HepG2 (cell line): ENCODE measurements around the gene UBXN1. TPM values are rescaled to one million over a fixed set of nuclear protein-coding genes. Genes with fewer than 3 reads are reported as not detected.
A peak's percentile ranks its signal among the peaks of the same experiment; 100 is the strongest.

Experiments
- CAMTA2 ChIP-seq: sonication (generic); formaldehyde crosslinking; IDR thresholded peaks from 2 replicates; pipeline ENCODE4 v1.4.0; 2020; ENCODE audit warnings: mild to moderate bottlenecking, missing genetic modification reagents, borderline replicate concordance
- GATAD2A ChIP-seq: IDR thresholded peaks from 2 replicates; pipeline ENCODE4 v1.6.1; 2016
- GPN1 ChIP-seq: sonication (generic); formaldehyde crosslinking; IDR thresholded peaks from 2 replicates; pipeline ENCODE4 v1.5.1; 2020; ENCODE audit warnings: missing genetic modification reagents, borderline replicate concordance
- GZF1 ChIP-seq: sonication (generic); formaldehyde crosslinking; IDR thresholded peaks from 2 replicates; pipeline ENCODE4 v1.5.1; 2020; ENCODE audit warnings: mild to moderate bottlenecking, missing genetic modification reagents
- HINFP ChIP-seq: sonication (generic); formaldehyde crosslinking; IDR thresholded peaks from 2 replicates; pipeline ENCODE4 v1.4.0; 2020; ENCODE audit warnings: low read depth, mild to moderate bottlenecking, missing genetic modification reagents
- HMG20A ChIP-seq: IDR thresholded peaks from 2 replicates; pipeline ENCODE4 v1.6.1; 2016; ENCODE audit warnings: borderline replicate concordance
- HMGXB3 ChIP-seq: sonication (generic); formaldehyde crosslinking; IDR thresholded peaks from 2 replicates; pipeline ENCODE4 v1.4.0; 2020; ENCODE audit warnings: missing genetic modification reagents, borderline replicate concordance
- IKZF4 ChIP-seq: sonication (generic); formaldehyde crosslinking; IDR thresholded peaks from 2 replicates; pipeline ENCODE4 v1.5.1; 2020; ENCODE audit warnings: borderline replicate concordance, mild to moderate bottlenecking, low read depth, missing genetic modification reagents; ENCODE audit errors: not compliant biosample characterization
- MTF1 ChIP-seq: sonication (generic); formaldehyde crosslinking; IDR thresholded peaks from 2 replicates; pipeline ENCODE4 v1.5.0; 2020; ENCODE audit warnings: missing genetic modification reagents
- NRL ChIP-seq: sonication (generic); formaldehyde crosslinking; IDR thresholded peaks from 2 replicates; pipeline ENCODE4 v1.5.0; 2020; ENCODE audit warnings: missing genetic modification reagents, mild to moderate bottlenecking, moderate library complexity, borderline replicate concordance
- RARG ChIP-seq: sonication (generic); formaldehyde crosslinking; IDR thresholded peaks from 2 replicates; pipeline ENCODE4 v1.4.0; 2020; ENCODE audit warnings: low read depth, mild to moderate bottlenecking, missing genetic modification reagents
- TSC22D2 ChIP-seq: sonication (generic); formaldehyde crosslinking; IDR thresholded peaks from 2 replicates; pipeline ENCODE4 v1.5.1; 2020; ENCODE audit warnings: missing genetic modification reagents, mild to moderate bottlenecking, borderline replicate concordance
- ZNF251 ChIP-seq: sonication (generic); formaldehyde crosslinking; IDR thresholded peaks from 2 replicates; pipeline ENCODE4 v1.9.0; 2021; ENCODE audit warnings: mild to moderate bottlenecking, missing genetic modification reagents
- ZNF598 ChIP-seq: sonication (generic); formaldehyde crosslinking; IDR thresholded peaks from 2 replicates; pipeline ENCODE4 v1.5.1; 2020; ENCODE audit warnings: mild to moderate bottlenecking, missing genetic modification reagents, borderline replicate concordance
- polyA plus RNA-seq, 8 experiments: library from polyadenylated mRNA; depleted of rRNA in 3 of 8; stranded (reverse) in 7 of 8; unstranded in 1 of 8; fragments of >200 nt; fragmentation: Illumina TruSeq in 4 of 8; extraction: Trizol in 4 of 8; gene quantifications; 2 replicates each; pipeline versions ENCODE4 v1.2.1 to v1.2.3, GENCODE V29; 2011 to 2016; ENCODE audit warnings: low read depth in 4 of 8, missing spikeins in 1 of 8, mixed read lengths in 1 of 8; ENCODE audit not compliant: insufficient read depth in 1 of 8
- total RNA-seq, 5 experiments: library from RNA; depleted of rRNA; stranded (reverse); fragments of >200 nt; fragmentation: Illumina TruSeq; extraction: Trizol; gene quantifications; 2 replicates each; pipeline ENCODE4 v1.2.3, GENCODE V29; 2016; ENCODE audit warnings: low read depth in 1 of 5
- TF ChIP-seq, protein P1 (sequence below): sonication (generic); formaldehyde crosslinking; IDR thresholded peaks from 2 replicates; pipeline ENCODE4 v1.5.0; 2020; ENCODE audit warnings: missing genetic modification reagents
- TF ChIP-seq, protein P2 (sequence below): sonication (generic); formaldehyde crosslinking; IDR thresholded peaks from 2 replicates; pipeline ENCODE4 v1.5.0; 2020; ENCODE audit warnings: mild to moderate bottlenecking, missing genetic modification reagents
- TF ChIP-seq, protein P3 (sequence below): sonication (generic); formaldehyde crosslinking; IDR thresholded peaks from 2 replicates; pipeline ENCODE4 v1.4.0; 2020; ENCODE audit warnings: missing genetic modification reagents

Gene UBXN1
- total and polyA plus RNA-seq, 2 of the 13 experiments (the other 11 are each of a cell fraction or from before 2014, with no cell fraction given), result 47.5 to 52.4 TPM

- TF ChIP-seq HMGXB3 (CRISPR knock-in tag) (no peak), RARG (CRISPR knock-in tag) (no peak), TSC22D2 (CRISPR knock-in tag) (peak; percentile 34; the same call in 1 of the 2 replicates), ZNF598 (no peak), CAMTA2 (CRISPR knock-in tag) (no peak), GPN1 (CRISPR knock-in tag) (no peak; the same call in 1 of the 2 replicates), GZF1 (CRISPR knock-in tag) (0 out of 2 replicates have a peak, but pooled peaks have one; percentile 17), NRL (CRISPR knock-in tag) (peak; percentile 82; the same call in 1 of the 2 replicates), MTF1 (CRISPR knock-in tag) (no peak), IKZF4 (CRISPR knock-in tag) (no peak), GATAD2A (CRISPR knock-in tag) (0 out of 2 replicates have a peak, but pooled peaks have one; percentile 34), HINFP (no peak), HMG20A (CRISPR knock-in tag) (no peak), ZNF251 (CRISPR knock-in tag) (no peak)
- TF ChIP-seq, protein P1, sequence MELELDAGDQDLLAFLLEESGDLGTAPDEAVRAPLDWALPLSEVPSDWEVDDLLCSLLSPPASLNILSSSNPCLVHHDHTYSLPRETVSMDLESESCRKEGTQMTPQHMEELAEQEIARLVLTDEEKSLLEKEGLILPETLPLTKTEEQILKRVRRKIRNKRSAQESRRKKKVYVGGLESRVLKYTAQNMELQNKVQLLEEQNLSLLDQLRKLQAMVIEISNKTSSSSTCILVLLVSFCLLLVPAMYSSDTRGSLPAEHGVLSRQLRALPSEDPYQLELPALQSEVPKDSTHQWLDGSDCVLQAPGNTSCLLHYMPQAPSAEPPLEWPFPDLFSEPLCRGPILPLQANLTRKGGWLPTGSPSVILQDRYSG, result no peak
- TF ChIP-seq, protein P2, sequence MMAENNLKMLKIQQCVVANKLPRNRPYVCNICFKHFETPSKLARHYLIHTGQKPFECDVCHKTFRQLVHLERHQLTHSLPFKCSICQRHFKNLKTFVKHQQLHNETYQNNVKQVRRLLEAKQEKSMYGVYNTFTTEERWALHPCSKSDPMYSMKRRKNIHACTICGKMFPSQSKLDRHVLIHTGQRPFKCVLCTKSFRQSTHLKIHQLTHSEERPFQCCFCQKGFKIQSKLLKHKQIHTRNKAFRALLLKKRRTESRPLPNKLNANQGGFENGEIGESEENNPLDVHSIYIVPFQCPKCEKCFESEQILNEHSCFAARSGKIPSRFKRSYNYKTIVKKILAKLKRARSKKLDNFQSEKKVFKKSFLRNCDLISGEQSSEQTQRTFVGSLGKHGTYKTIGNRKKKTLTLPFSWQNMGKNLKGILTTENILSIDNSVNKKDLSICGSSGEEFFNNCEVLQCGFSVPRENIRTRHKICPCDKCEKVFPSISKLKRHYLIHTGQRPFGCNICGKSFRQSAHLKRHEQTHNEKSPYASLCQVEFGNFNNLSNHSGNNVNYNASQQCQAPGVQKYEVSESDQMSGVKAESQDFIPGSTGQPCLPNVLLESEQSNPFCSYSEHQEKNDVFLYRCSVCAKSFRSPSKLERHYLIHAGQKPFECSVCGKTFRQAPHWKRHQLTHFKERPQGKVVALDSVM (CRISPR knock-in tag), result no peak
- TF ChIP-seq, protein P3, sequence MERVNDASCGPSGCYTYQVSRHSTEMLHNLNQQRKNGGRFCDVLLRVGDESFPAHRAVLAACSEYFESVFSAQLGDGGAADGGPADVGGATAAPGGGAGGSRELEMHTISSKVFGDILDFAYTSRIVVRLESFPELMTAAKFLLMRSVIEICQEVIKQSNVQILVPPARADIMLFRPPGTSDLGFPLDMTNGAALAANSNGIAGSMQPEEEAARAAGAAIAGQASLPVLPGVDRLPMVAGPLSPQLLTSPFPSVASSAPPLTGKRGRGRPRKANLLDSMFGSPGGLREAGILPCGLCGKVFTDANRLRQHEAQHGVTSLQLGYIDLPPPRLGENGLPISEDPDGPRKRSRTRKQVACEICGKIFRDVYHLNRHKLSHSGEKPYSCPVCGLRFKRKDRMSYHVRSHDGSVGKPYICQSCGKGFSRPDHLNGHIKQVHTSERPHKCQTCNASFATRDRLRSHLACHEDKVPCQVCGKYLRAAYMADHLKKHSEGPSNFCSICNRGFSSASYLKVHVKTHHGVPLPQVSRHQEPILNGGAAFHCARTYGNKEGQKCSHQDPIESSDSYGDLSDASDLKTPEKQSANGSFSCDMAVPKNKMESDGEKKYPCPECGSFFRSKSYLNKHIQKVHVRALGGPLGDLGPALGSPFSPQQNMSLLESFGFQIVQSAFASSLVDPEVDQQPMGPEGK, result peak; percentile 56; the same call in 1 of the 2 replicates
Observed at GRCh38 chr11:62671608-62672389, 7.1 kb downstream of the UBXN1 start, which contains the start of the genes LBHD1 and UQCC3 (continued).
